DND-41 (cell line): ENCODE results near the gene ZMYM1.

Source experiments
- CTCF ChIP-seq: IDR thresholded peaks from 2 replicates; pipeline ENCODE4 v1.5.1; 2012; ENCODE audit warnings: borderline replicate concordance, low read length, moderate library complexity, mild to moderate bottlenecking; ENCODE audit not compliant: poor library complexity, severe bottlenecking; ENCODE audit errors: extremely low read depth
- EZH2 ChIP-seq: IDR thresholded peaks from 3 replicates; pipeline ENCODE4 v1.6.1; 2012; ENCODE audit warnings: borderline replicate concordance, low read depth, mild to moderate bottlenecking, moderate library complexity, low read length, inconsistent platforms; ENCODE audit not compliant: severe bottlenecking

- TF ChIP-seq EZH2, result no peak
- no peak for TF ChIP-seq CTCF
Observed at GRCh38 chr1:35164893-35165292, 85.7 kb downstream of the ZMYM1 start.
